Measurements from ENCODE around the gene SPATS2L.

The SPATS2L gene

GRCh38 chr2:200418399-200418798 lies 111.9 kb downstream of the SPATS2L start:
- no peak for DNase-seq

GRCh38 chr2:200419325-200419724 lies 112.8 kb downstream of the SPATS2L start:
- no peak for DNase-seq

- DNase-seq, result no peak
These were observed 114.8 kb downstream of the SPATS2L start for GRCh38 chr2:200421270-200421669.

GRCh38 chr2:200422071-200422470 lies 115.6 kb downstream of the SPATS2L start:
- DNase-seq, result no peak

- DNase-seq, result no peak
These were observed 116.2 kb downstream of the SPATS2L start for GRCh38 chr2:200422532-200423261.

- no peak for DNase-seq
These were observed 117.0 kb downstream of the SPATS2L start for GRCh38 chr2:200423541-200423940.

- no peak for DNase-seq
These were observed 118.7 kb downstream of the SPATS2L start for GRCh38 chr2:200425026-200425821.

- no peak for DNase-seq
These were observed 120.3 kb downstream of the SPATS2L start for GRCh38 chr2:200426754-200427153.

- no peak for DNase-seq
These were observed 122.6 kb downstream of the SPATS2L start for GRCh38 chr2:200428961-200429665.

- DNase-seq, result no peak
These were observed 123.5 kb downstream of the SPATS2L start for GRCh38 chr2:200430017-200430416.

GRCh38 chr2:200431996-200432705 lies 125.7 kb downstream of the SPATS2L start:
- DNase-seq, result no peak

GRCh38 chr2:200435379-200435778 lies 128.9 kb downstream of the SPATS2L start:
- DNase-seq, result no peak

- DNase-seq, result no peak
These were observed 131.8 kb downstream of the SPATS2L start for GRCh38 chr2:200438251-200438650.

GRCh38 chr2:200438846-200439245 lies 132.4 kb downstream of the SPATS2L start:
- DNase-seq, result no peak

GRCh38 chr2:200439981-200440380 lies 133.5 kb downstream of the SPATS2L start:
- no peak for DNase-seq

- DNase-seq, result no peak
These were observed 136.0 kb downstream of the SPATS2L start for GRCh38 chr2:200442471-200442870.

GRCh38 chr2:200443376-200443775 lies 136.9 kb downstream of the SPATS2L start:
- no peak for DNase-seq

GRCh38 chr2:200443916-200444315 lies 137.4 kb downstream of the SPATS2L start:
- no peak for DNase-seq

- DNase-seq, result no peak
These were observed 138.0 kb downstream of the SPATS2L start for GRCh38 chr2:200444530-200444929.

GRCh38 chr2:200445284-200445683 lies 138.8 kb downstream of the SPATS2L start:
- no peak for DNase-seq

- DNase-seq, result no peak
These were observed 140.1 kb downstream of the SPATS2L start for GRCh38 chr2:200446612-200447011.

- no peak for DNase-seq
These were observed 140.8 kb downstream of the SPATS2L start for GRCh38 chr2:200447139-200447855.

Data from T1000 (cell line).